Heart left ventricle (tissue), 13 donors: ENCODE results near the gene ATF7IP.

ENCODE experiments used
- POLR2A ChIP-seq, 2 donors: fragments of 450-650 bp; IDR thresholded peaks; one replicate each; pipeline ENCODE4 v1.6.1; 2017; ENCODE audit warnings: antibody characterized with exemption in 2 of 2, mild to moderate bottlenecking in 2 of 2, moderate library complexity in 2 of 2
- TF ChIP-seq, protein P1 (sequence below), 12 donors: fragments of 200-600 bp; sonication (generic) in 4 of 12; IDR thresholded peaks; one replicate each; pipeline versions ENCODE4 v1.5.0 to v1.8.0; 2018 to 2022; ENCODE audit warnings: antibody characterized with exemption in 12 of 12, mild to moderate bottlenecking in 5 of 12
- donor health status: ischemic (EF 13 %, LVEDD 7.1; RV severe dilation, severe dysfunction).
- donor health status: DM: no; HTN: yes; CAD: no.
- donor health status: DM: no; HTN: no; CAD: no.
- donor health status: ischemic (EF 25% LVEDD 6.9; RV normal size, moderate dysfunction).
- donor health status: ischemic (EF 25% LVEDD 5.7; RV mildly dilated, moderate dysfunction).
- donor health status: ischemic (EF 35%, LVEDD 5.7; RV mildly dilated, moderate dysfunction).
- donor health status: nonischemic (EF 11% LVEDD 7.7; RV severe dilation, severe dysfunction).
- donor health status: DM: yes; HTN: yes; CAD: no.
- donor health status: PGD.
- donor health status: ischemic (EF 29% LVEDD 5.4; RV normal size, mild dysfunction).
- donor health status: nonischemic (EF 23%, LVEDD 6.1; RV moderate dilation, normal function).

DNA sequence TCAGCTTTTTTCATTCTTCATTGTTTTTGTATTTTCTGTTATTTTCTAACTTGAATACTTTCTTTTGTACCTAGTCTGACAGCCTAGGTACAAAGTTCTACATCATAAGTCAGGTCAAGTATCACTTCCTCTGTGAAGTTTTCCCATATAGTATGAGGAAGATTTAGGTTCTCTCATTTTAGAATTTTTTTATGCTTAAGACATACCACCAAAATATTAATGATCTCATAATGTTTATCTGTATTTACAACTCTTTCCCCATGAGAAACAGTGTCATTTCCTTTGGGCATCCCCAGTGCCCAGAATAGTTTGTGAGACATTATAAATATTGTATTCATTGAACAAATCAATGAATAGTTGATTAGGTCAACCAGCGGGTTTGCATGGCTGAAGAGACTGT lies 3.1 kb upstream of the ATF7IP start:
- TF ChIP-seq, protein P1, sequence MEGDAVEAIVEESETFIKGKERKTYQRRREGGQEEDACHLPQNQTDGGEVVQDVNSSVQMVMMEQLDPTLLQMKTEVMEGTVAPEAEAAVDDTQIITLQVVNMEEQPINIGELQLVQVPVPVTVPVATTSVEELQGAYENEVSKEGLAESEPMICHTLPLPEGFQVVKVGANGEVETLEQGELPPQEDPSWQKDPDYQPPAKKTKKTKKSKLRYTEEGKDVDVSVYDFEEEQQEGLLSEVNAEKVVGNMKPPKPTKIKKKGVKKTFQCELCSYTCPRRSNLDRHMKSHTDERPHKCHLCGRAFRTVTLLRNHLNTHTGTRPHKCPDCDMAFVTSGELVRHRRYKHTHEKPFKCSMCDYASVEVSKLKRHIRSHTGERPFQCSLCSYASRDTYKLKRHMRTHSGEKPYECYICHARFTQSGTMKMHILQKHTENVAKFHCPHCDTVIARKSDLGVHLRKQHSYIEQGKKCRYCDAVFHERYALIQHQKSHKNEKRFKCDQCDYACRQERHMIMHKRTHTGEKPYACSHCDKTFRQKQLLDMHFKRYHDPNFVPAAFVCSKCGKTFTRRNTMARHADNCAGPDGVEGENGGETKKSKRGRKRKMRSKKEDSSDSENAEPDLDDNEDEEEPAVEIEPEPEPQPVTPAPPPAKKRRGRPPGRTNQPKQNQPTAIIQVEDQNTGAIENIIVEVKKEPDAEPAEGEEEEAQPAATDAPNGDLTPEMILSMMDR (IDR thresholded peaks at IDR 0.05), result no peak
- no peak for TF ChIP-seq POLR2A (IDR thresholded peaks at IDR 0.05)
